C4-2B (cell line): ENCODE results near the gene RNF223.

Source experiments
- H3K27ac ChIP-seq: fragments of 450-650 bp; 2 replicates; pipeline ENCODE4 v1.5.1; 2017
- ZFX ChIP-seq: fragments of 450-650 bp; IDR thresholded peaks from 2 replicates; pipeline ENCODE4 v1.6.1; 2017
- TF ChIP-seq, protein P1 (sequence below): fragments of 450-650 bp; conservative IDR thresholded peaks from 2 replicates; pipeline ENCODE4 v1.5.1; 2017; ENCODE audit warnings: mild to moderate bottlenecking

Gene RNF223

DNA sequence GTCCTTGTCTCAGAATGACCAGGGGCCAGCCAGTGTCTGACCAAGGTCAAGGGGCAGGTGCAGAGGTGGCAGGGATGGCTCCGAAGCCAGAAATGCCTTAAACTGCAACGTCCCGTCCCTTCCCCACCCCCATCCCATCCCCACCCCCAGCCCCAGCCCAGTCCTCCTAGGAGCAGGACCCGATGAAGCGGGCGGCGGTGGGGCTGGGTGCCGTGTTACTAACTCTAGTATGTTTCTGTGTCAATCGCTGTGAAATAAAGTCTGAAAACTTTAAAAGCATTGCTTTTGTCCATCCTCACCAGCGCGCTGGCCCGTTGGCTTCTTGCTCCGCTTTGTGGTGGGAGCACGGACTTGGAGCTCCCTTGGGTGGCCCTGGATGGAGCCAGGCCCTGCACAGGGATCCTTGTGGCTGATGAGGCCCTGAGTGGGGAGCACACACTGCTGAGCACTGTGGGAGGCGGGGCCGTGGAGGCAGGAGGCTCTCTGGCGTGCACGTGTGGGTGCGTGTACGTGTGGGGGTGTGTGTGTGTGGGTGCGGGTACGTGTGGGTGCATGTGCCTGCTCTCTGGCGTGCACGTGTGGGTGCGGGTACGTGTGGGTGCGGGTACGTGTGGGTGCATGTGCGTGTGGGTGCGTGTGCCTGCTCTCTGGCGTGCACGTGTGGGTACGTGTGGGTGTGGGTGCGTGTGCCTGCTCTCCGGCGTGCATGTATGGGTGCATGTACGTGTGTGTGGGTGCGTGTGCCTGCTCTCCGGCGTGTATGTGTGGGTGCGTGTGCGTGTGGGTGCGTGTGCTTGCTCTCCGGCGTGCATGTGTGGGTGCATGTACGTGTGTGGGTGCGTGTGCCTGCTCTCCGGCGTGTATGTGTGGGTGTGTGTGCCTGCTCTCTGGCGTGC, 18.0 kb downstream of the RNF223 start:
- no peak overlapping the region for H3K27ac ChIP-seq
- TF ChIP-seq, protein P1, sequence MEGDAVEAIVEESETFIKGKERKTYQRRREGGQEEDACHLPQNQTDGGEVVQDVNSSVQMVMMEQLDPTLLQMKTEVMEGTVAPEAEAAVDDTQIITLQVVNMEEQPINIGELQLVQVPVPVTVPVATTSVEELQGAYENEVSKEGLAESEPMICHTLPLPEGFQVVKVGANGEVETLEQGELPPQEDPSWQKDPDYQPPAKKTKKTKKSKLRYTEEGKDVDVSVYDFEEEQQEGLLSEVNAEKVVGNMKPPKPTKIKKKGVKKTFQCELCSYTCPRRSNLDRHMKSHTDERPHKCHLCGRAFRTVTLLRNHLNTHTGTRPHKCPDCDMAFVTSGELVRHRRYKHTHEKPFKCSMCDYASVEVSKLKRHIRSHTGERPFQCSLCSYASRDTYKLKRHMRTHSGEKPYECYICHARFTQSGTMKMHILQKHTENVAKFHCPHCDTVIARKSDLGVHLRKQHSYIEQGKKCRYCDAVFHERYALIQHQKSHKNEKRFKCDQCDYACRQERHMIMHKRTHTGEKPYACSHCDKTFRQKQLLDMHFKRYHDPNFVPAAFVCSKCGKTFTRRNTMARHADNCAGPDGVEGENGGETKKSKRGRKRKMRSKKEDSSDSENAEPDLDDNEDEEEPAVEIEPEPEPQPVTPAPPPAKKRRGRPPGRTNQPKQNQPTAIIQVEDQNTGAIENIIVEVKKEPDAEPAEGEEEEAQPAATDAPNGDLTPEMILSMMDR: no peak
- no peak for TF ChIP-seq ZFX

DNA sequence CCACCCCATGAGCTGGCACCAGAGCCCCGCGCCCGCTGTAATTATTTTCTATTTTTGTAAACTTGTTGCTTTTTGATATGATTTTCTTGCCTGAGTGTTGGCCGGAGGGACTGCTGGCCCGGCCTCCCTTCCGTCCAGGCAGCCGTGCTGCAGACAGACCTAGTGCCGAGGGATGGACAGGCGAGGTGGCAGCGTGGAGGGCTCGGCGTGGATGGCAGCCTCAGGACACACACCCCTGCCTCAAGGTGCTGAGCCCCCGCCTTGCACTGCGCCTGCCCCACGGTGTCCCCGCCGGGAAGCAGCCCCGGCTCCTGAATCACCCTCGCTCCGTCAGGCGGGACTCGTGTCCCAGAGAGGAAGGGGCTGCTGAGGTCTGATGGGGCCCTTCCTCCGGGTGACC, 19.1 kb downstream of the RNF223 start:
- H3K27ac ChIP-seq: no peak overlapping the region
- TF ChIP-seq ZFX: no peak
- TF ChIP-seq, protein P1: no peak

DNA sequence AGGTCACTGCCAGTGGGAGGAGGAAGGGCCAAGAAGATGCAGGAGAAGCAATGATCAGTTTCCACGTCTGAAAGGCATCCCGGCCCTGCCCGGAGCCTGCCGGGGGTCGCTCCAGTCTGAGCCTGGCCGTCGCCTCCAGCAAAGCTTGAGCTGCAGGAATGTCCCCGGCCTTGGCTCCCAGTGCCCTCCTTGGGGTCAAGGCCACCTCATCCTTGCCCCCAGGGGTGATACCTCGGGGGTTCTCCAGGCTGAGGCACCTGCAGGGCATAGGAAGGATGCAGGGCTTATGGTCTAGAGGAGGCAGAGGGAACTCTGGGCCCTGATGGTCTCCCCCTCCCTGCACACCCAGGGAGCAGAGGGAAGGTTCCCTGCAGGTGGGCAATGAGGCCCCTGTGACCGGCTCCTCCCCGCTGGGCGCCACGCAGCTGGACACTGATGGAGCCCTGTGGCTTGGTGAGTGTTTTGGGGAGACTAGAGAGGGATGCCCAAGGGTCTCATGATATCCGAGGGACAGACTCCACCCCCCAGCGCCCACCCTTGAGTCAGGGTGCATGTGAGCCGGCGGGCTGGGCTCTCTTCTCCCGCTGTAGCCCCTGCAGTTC, 19.9 kb downstream of the RNF223 start:
- no peak for TF ChIP-seq ZFX
- TF ChIP-seq, protein P1: no peak
- H3K27ac ChIP-seq: no peak overlapping the region

DNA sequence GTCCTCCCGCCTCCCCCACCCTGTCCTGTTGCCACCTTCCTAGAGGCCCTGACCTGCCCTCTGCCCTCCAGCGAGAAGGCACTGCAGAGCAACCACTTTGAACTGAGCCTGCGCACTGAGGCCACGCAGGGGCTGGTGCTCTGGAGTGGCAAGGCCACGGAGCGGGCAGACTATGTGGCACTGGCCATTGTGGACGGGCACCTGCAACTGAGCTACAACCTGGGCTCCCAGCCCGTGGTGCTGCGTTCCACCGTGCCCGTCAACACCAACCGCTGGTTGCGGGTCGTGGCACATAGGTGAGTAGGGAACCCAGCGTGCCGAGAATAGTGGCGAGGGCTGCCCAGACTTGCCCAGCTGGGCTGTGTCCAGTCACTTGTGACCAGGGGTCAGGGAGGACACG, 20.4 kb downstream of the RNF223 start:
- no peak for TF ChIP-seq ZFX
- TF ChIP-seq, protein P1: no peak
- no peak overlapping the region for H3K27ac ChIP-seq

DNA sequence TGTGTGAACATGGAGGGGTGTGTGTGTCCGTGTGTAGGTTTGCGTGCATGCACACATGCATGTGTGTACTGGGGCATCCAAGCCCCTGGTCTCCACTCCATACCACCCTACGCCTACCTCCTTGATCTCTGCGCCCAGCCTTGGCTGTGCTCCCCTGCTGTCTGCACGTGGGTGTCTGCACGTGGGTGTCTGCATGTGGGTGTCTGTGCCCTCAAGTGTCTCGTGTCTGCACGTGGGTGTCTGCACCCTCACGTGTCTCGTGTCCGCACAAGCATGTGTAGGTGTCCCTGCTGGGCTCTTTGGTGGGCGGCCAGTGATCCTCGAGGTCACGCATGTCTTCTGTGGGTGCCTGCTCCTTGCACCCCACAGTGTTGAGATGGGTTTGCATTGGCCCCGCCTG, 21.1 kb downstream of the RNF223 start:
- H3K27ac ChIP-seq: no peak overlapping the region
- TF ChIP-seq, protein P1: no peak
- no peak for TF ChIP-seq ZFX

DNA sequence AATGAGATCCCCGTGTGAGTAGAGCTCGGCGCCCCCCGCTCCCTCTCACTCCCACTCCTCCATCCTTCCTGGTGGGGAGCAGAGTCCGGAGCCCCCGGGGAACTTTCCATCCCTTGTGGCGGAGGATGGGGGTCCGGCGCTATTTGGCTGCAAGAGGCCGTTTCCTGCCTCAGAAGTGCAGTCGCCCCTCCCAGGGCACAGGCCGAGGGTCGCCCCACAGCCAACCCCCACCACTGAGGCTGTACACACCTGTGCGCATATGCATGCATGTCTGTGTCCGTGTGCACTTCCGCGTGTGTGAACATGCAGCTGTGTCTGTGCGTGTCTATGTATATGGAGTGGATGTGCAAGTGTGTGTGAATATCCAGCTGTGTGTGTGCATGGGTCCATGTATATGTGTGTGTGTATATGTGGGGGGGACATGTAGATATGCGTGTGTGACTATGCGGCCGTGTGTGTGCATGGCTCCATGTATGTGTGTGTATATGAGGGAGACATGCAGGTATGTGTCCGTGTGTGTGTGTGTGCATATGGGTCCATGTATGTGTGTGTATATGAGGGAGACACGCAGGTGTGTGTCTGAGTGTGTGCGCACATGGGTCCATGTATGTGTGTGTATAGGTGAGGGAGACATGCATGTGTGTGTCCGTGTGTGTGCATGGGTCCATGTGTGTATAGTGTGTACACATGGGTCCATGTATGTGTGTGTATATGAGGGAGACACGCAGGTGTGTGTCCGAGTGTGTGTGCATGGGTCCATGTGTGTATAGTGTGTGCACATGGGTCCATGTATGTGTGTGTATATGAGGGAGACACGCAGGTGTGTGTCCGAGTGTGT, 21.9 kb downstream of the RNF223 start:
- no peak overlapping the region for H3K27ac ChIP-seq
- TF ChIP-seq ZFX: no peak
- TF ChIP-seq, protein P1: no peak
